ENCODE data around the gene CHRNG. TPM values are rescaled to one million over a fixed set of nuclear protein-coding genes. Genes with fewer than 3 reads are reported as not detected.

CHRNG gene
- total and polyA plus RNA-seq, 2 donors (not counting 1 experiment from before 2014, with no cell fraction given): not detected

- TF ChIP-seq CTCF (conservative IDR thresholded peaks at IDR 0.05 in 1 of 2, IDR thresholded peaks at IDR 0.05 in 1 of 2; ENCODE audit: low read depth in 1 of 2, low read length in 2 of 2): no peak
- TF ChIP-seq EZH2 (IDR thresholded peaks at IDR 0.05; ENCODE audit: low read length, missing control alignments): no peak
- Histone ChIP-seq H3K4me3 (replicated peaks in 1 of 4; ENCODE audit: control extremely low read depth in 1 of 4, insufficient read depth in 1 of 4, low read depth in 3 of 4, low read length in 4 of 4) (no peak overlapping the region), H4K20me1 (ENCODE audit: control insufficient read depth, extremely low read depth, insufficient read depth, low read length) (no peaks in the 10 kb centered on the region), H3K27me3 (ENCODE audit: control insufficient read depth, insufficient read depth, low read length) (peaks cover 3% of the 10 kb centered on the region), H3K9me3 (ENCODE audit: control insufficient read depth, insufficient read depth, low read depth, low read length) (no peaks in the 10 kb centered on the region), H3K36me3 (ENCODE audit: control insufficient read depth, insufficient read depth, low read length) (no peaks in the 10 kb centered on the region), H2AFZ (ENCODE audit: low read length) (no peak overlapping the region), H3K4me1 (ENCODE audit: control insufficient read depth, extremely low read depth, insufficient read depth, low read length) (no peaks in the 10 kb centered on the region), H3K4me2 (ENCODE audit: extremely low read depth, insufficient read depth, low read length) (no peak overlapping the region), H3K79me2 (ENCODE audit: control insufficient read depth, insufficient read depth, low read length) (no peaks in the 10 kb centered on the region), H3K9ac (ENCODE audit: insufficient read depth, low read length) (no peak overlapping the region), H3K27ac (ENCODE audit: insufficient read depth, low read length) (no peak overlapping the region)
- DNase-seq (ENCODE audit: low read depth in 2 of 2): no peak
These were observed 23.9 kb upstream of the CHRNG start for GRCh38 chr2:232515639-232516038.

- Histone ChIP-seq H3K36me3 (ENCODE audit: control insufficient read depth, insufficient read depth, low read length) (no peaks in the 10 kb centered on the region), H3K27me3 (ENCODE audit: control insufficient read depth, insufficient read depth, low read length) (peaks cover 3% of the 10 kb centered on the region)
These were observed 22.9 kb upstream of the CHRNG start for GRCh38 chr2:232516551-232516950.

GRCh38 chr2:232518844-232519243 is 20.6 kb upstream of the CHRNG start:
- no peak overlapping the region for H3K9ac ChIP-seq (ENCODE audit: insufficient read depth, low read length)

More at GRCh38 chr2:232516551-232516950, 22.9 kb upstream of the CHRNG start:
- H3K79me2 ChIP-seq (ENCODE audit: control insufficient read depth, insufficient read depth, low read length): no peaks in the 10 kb centered on the region
- no peak for DNase-seq (ENCODE audit: low read depth in 2 of 2)
- TF ChIP-seq EZH2 (IDR thresholded peaks at IDR 0.05; ENCODE audit: low read length, missing control alignments) (no peak), CTCF (conservative IDR thresholded peaks at IDR 0.05 in 1 of 2, IDR thresholded peaks at IDR 0.05 in 1 of 2; ENCODE audit: low read depth in 1 of 2, low read length in 2 of 2) (no peak)
- H2AFZ ChIP-seq (ENCODE audit: low read length): no peak overlapping the region
- H3K9ac ChIP-seq (ENCODE audit: insufficient read depth, low read length): no peak overlapping the region
- no peak overlapping the region for H3K27ac ChIP-seq (ENCODE audit: insufficient read depth, low read length)
- no peaks in the 10 kb centered on the region for H3K4me1 ChIP-seq (ENCODE audit: control insufficient read depth, extremely low read depth, insufficient read depth, low read length)
- H3K4me2 ChIP-seq (ENCODE audit: extremely low read depth, insufficient read depth, low read length): no peak overlapping the region
- no peak overlapping the region for H3K4me3 ChIP-seq (replicated peaks in 1 of 4; ENCODE audit: control extremely low read depth in 1 of 4, insufficient read depth in 1 of 4, low read depth in 3 of 4, low read length in 4 of 4)
- no peaks in the 10 kb centered on the region for H4K20me1 ChIP-seq (ENCODE audit: control insufficient read depth, extremely low read depth, insufficient read depth, low read length)
- no peaks in the 10 kb centered on the region for H3K9me3 ChIP-seq (ENCODE audit: control insufficient read depth, insufficient read depth, low read depth, low read length)

More at GRCh38 chr2:232518844-232519243, 20.6 kb upstream of the CHRNG start:
- Histone ChIP-seq H3K27ac (ENCODE audit: insufficient read depth, low read length) (no peak overlapping the region), H3K4me1 (ENCODE audit: control insufficient read depth, extremely low read depth, insufficient read depth, low read length) (no peaks in the 10 kb centered on the region), H3K9me3 (ENCODE audit: control insufficient read depth, insufficient read depth, low read depth, low read length) (no peaks in the 10 kb centered on the region), H3K4me3 (replicated peaks in 1 of 4; ENCODE audit: control extremely low read depth in 1 of 4, insufficient read depth in 1 of 4, low read depth in 3 of 4, low read length in 4 of 4) (no peak overlapping the region), H3K79me2 (ENCODE audit: control insufficient read depth, insufficient read depth, low read length) (no peaks in the 10 kb centered on the region), H3K36me3 (ENCODE audit: control insufficient read depth, insufficient read depth, low read length) (no peaks in the 10 kb centered on the region), H2AFZ (ENCODE audit: low read length) (no peak overlapping the region), H3K27me3 (ENCODE audit: control insufficient read depth, insufficient read depth, low read length) (peaks cover 11% of the 10 kb centered on the region), H3K4me2 (ENCODE audit: extremely low read depth, insufficient read depth, low read length) (no peak overlapping the region), H4K20me1 (ENCODE audit: control insufficient read depth, extremely low read depth, insufficient read depth, low read length) (no peaks in the 10 kb centered on the region)
- TF ChIP-seq EZH2 (IDR thresholded peaks at IDR 0.05; ENCODE audit: low read length, missing control alignments) (no peak), CTCF (conservative IDR thresholded peaks at IDR 0.05 in 1 of 2, IDR thresholded peaks at IDR 0.05 in 1 of 2; ENCODE audit: low read depth in 1 of 2, low read length in 2 of 2) (no peak)
- DNase-seq (ENCODE audit: low read depth in 2 of 2): no peak
